HG02870 (cell line): ENCODE results near the gene MTMR10.
A peak's percentile ranks its signal among the peaks of the same experiment; 100 is the strongest.

Experiments
- ATAC-seq: cut with Tn5 transposase; IDR thresholded peaks from one replicate; pipeline ENCODE4 v1.9.1; 2021; ENCODE audit warnings: mild to moderate bottlenecking, moderate library complexity; ENCODE audit not compliant: unreplicated experiment

Gene MTMR10

GRCh38 chr15:30958219-30958618 lies 33.2 kb downstream of the MTMR10 start:
- ATAC-seq = no peak

- ATAC-seq = no peak
These were observed 35.0 kb downstream of the MTMR10 start for GRCh38 chr15:30956216-30957124.

DNA sequence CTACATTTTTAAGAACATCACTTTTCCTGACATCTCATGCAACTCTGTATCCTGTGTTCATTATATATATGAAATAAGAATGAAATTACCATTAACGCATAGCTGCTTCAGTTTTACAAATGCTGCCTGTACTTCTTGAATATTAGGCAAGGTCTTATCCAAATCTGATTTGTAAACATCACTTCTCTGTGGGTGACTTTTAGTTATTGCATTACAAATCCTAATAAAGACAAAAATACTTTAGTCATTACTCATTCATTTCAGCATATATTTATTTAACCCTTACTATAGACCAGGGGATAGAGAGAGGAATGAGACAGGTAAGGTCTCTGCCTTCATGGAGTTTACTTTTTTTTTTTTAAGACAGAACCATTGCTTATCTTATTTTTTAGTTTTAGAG lies 36.8 kb downstream of the MTMR10 start:
- ATAC-seq = no peak

DNA sequence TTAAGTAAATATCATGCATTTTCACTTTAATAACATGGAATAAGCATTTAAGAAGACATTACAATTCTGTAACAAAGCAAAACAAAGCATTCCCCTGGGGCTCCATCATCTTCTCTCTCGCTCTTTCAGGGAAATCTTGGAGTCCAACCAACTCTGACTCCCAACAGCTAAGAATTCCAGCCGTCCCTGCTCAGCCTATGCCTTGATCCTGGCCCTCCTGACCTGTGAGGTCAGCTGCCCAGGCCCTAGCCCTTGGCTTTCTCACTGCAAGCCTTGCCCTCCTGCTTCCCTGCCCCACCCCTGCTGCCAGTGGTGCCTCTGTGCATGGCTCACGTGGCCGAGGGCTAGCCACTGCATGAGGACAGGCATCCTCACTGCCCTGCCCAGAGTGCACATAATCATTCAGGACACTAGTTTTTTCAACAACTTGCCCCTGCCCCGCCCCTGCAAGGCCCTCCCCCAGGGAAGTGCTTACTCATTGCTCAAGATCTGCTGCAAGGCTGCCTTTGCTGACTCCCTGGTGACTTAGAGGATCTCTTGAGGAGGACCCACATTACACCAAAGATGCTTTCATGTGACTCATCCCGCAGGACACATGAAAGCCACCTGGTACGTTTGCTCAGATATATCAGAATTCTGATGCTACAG lies 37.6 kb downstream of the MTMR10 start:
- no peak for ATAC-seq

- no peak for ATAC-seq
These were observed 38.2 kb downstream of the MTMR10 start for GRCh38 chr15:30953183-30953582.

DNA sequence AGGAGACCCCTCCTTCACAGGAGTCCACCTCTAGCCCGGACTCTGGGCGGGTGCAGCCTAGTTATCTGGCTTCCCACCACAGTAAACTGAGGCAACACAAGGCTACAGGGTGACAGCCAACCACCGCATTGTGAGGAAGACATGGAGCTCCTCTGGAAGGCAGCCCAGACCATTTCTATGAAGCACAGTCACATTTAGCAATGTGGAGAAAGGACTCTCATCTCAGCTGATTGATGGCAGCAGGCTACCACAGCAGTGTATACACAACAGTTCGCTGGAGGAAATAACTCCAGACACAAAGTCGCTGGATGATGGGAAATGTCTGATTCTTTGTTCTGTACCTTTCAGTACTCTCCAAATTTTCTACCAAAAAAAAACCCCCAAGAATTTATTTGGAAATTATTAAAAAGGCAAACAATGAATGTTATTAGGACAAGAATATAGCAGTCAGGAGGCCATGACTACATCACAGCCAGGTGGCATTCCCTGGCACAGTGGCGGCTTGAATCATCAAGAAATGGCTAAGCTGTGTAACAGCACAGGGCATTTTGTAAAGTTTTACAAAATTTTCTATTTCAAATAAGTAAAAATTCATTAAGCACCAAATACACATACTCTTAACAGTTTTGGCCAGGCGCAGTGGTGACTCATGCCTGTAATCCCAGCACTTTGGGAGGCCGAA lies 47.6 kb downstream of the MTMR10 start:
- ATAC-seq = no peak

GRCh38 chr15:30941520-30941919 lies 49.9 kb downstream of the MTMR10 start:
- ATAC-seq = no peak

DNA sequence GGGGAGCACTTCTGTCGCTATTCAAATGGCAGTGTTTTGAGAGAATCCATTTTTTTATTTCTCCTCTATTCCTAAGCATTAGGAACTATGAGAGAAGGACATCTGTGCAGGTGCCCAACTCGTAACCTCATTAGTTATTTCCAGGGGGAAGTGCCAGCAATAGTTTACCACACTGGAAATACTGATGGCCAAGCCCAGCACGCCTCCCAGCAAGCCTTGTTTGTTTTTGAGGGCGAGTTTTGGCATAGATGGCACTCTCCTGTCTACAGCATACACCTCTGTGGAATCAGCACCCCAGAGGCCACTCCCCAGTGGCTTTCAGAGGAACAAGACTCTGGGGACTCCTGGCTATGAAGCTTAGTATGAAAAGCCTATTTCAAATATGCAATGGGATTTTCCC lies 51.1 kb downstream of the MTMR10 start:
- no peak for ATAC-seq

DNA sequence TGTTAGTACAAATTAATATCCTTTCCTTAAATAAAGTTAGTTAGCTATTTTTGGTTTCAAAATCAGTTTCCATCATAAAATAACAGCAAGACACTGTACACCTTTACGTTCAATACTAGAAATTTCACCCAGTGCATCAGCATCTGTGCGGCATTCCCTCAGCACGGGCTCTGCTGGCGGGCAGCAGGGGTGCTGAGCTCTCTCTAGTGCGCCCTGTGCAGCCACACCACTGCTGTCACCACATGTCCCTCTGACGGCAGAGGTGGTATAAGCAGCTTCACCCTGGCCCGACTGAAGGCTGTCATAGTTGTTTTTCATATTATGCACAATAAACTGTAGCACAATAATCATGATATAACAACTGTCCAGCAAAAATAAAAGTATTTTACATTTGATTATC lies 52.3 kb downstream of the MTMR10 start:
- no peak for ATAC-seq

GRCh38 chr15:30933293-30933692 lies 58.1 kb downstream of the MTMR10 start:
- no peak for ATAC-seq

- ATAC-seq = peak; percentile 73
These were observed 61.0 kb downstream of the MTMR10 start for GRCh38 chr15:30930422-30930821.

DNA sequence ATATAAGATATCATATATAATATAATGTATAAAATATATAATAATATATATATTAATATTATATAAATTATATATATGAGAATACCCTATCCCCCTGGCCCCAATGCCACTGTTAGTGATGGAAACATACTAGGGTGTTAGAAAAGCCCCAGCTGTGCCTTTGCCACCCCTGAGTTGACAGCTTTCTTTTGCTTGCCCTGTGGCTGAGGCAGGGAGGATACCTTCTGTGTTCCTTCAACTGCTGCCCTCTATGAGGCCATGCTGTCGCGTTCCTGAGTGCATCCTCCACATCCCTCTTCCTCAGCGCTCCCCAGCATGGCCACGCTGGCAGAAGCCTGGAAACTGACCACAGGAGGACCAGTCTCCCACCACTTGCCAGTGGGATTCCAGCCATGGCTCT lies 61.4 kb downstream of the MTMR10 start:
- no peak for ATAC-seq

GRCh38 chr15:30929064-30929669 lies 62.3 kb downstream of the MTMR10 start:
- no peak for ATAC-seq

GRCh38 chr15:30928076-30928475 lies 63.4 kb downstream of the MTMR10 start:
- ATAC-seq = no peak

DNA sequence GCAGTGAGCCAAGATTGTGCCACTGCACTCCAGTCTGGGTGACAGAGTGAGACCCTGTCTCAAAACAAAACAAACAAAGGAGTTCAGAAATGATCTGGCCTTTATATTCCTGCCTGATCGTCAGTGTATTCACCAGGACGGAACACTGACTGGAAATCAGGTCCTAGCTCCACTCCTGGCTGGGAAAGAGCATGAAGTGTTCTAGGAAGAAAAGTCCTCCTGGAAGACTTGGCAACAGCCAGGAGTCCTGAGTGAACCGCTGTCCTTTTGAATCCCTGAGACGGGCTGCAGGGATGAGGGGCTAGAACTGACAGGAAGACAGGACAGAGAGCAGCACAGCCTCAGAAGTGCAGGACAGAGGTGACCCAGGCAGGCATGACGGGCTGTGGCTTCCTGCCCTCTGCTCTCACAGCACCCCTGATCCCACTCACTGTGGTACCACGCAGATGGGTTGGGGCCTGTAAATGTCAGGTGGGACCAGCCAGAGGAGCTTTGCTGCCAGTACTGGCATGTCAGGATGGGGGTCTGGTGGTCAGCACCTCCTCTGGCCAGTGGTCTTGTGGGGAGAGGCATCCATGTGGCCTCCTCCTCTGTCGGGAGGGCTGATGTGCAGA lies 64.2 kb downstream of the MTMR10 start:
- ATAC-seq = no peak

- ATAC-seq = no peak
These were observed 65.3 kb downstream of the MTMR10 start for GRCh38 chr15:30926161-30926560.

DNA sequence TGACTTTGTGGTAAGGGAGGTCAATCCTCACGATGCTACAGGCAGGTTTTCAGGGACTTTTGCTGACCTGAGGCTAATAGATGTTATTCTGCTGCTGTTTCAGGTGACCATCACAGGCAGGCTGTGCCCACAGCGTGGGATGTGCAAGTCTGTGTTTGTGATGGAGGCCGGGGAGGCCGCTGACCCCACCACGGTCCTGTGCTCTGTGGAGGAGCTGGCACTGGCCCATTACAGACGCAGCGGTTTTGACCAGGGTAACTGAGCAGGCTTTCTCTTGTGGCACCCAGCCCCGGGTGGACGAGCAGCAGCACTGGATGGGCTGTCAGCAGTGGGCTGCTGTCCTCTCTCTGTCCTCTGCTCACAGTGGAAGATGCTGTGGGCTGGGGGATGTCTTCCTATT lies 65.7 kb downstream of the MTMR10 start:
- no peak for ATAC-seq

GRCh38 chr15:30924353-30924752 lies 67.1 kb downstream of the MTMR10 start:
- no peak for ATAC-seq

- ATAC-seq = no peak
These were observed 68.0 kb downstream of the MTMR10 start for GRCh38 chr15:30923429-30923828.

- no peak for ATAC-seq
These were observed 68.7 kb downstream of the MTMR10 start for GRCh38 chr15:30922480-30923311.
